Body of pancreas (tissue), 4 donors: ENCODE measurements around the gene VAPA. TPM values are rescaled to one million over a fixed set of nuclear protein-coding genes. Genes with fewer than 3 reads are reported as not detected.

Experiments used
- ATAC-seq: fragments of 150-250 bp; one replicate; pipeline ENCODE4 v1.9.1; 2016
- DNase-seq, 4 donors: peaks; one replicate each; pipeline ENCODE4 v3.0.0-alpha.2; 2019
- H3K27ac ChIP-seq, 4 donors: fragments of 200-600 bp; sonication (generic); 1 replicate in 3 of 4; 2 replicates in 1 of 4; pipeline versions ENCODE4 v1.5.1 to v1.6.1; 2016 to 2019; ENCODE audit warnings: mild to moderate bottlenecking in 1 of 4, mixed read lengths in 1 of 4, moderate library complexity in 1 of 4
- H3K27me3 ChIP-seq, 2 donors: fragments of 200-600 bp; sonication (generic); one replicate each; pipeline ENCODE4 v1.6.0; 2016; ENCODE audit warnings: mild to moderate bottlenecking in 1 of 2
- H3K36me3 ChIP-seq, 2 donors: fragments of 200-600 bp; sonication (generic); replicated peaks in 1 of 2; 2 replicates each; pipeline ENCODE4 v1.5.1; 2016; ENCODE audit warnings: low read depth in 2 of 2; ENCODE audit not compliant: insufficient read depth in 1 of 2
- H3K4me1 ChIP-seq: fragments of 200-600 bp; sonication (generic); one replicate; pipeline ENCODE4 v1.6.0; 2016
- H3K4me3 ChIP-seq, 2 donors: fragments of 200-600 bp; sonication (generic); 1 replicate in 1 of 2; 2 replicates in 1 of 2; pipeline ENCODE4 v1.5.1; 2016 to 2019
- H3K9me3 ChIP-seq, 3 donors: fragments of 200-600 bp; sonication (generic); 1 replicate in 2 of 3; 2 replicates in 1 of 3; pipeline ENCODE4 v1.5.1; 2016
- POLR2A ChIP-seq, 3 donors: fragments of 450-650 bp; IDR thresholded peaks; one replicate each; pipeline ENCODE4 v1.6.1; 2016; ENCODE audit warnings: antibody characterized with exemption in 3 of 3, mild to moderate bottlenecking in 2 of 3
- WGBS, 2 donors: methylation state at CpG; one replicate each; pipeline ENCODE4 v1.1.5; 2017; 5-methylcytosine and 5-hydroxymethylcytosine counted together
- intact Hi-C: fragments of 100-400 bp; cut with DNase I; formaldehyde crosslinking; loops from one replicate; pipeline ENCODE4 v1.15.1; 2023
- total RNA-seq, 2 donors: library from RNA; depleted of rRNA; stranded (reverse); fragments of >200 nt; gene quantifications; one replicate each; pipeline ENCODE4 v1.1.0, GENCODE V29; 2016
- TF ChIP-seq, protein P1 (sequence below), 7 experiments: fragments of 450-650 bp in 4 of 7; fragments of 200-600 bp in 3 of 7; sonication (generic) in 3 of 7; IDR thresholded peaks; one replicate each; pipeline ENCODE4 v1.5.1; 2016 to 2019; ENCODE audit warnings: antibody characterized with exemption in 7 of 7

The VAPA gene
- total RNA-seq, 2 donors from 2014 or later, result 58.7 to 113 TPM

- H3K27ac ChIP-seq, result no peak overlapping the region
- WGBS, 2 donors, result 98 to 100% methylated on average over 2 of the region's 2 CpGs
- peaks cover 0 to 21% of the 10 kb centered on the region in 2 donors for H3K36me3 ChIP-seq
- no peak overlapping the region for H3K4me3 ChIP-seq
- DNase-seq, result no peak
- no peaks in the 10 kb centered on the region for H3K27me3 ChIP-seq
- TF ChIP-seq, protein P1, sequence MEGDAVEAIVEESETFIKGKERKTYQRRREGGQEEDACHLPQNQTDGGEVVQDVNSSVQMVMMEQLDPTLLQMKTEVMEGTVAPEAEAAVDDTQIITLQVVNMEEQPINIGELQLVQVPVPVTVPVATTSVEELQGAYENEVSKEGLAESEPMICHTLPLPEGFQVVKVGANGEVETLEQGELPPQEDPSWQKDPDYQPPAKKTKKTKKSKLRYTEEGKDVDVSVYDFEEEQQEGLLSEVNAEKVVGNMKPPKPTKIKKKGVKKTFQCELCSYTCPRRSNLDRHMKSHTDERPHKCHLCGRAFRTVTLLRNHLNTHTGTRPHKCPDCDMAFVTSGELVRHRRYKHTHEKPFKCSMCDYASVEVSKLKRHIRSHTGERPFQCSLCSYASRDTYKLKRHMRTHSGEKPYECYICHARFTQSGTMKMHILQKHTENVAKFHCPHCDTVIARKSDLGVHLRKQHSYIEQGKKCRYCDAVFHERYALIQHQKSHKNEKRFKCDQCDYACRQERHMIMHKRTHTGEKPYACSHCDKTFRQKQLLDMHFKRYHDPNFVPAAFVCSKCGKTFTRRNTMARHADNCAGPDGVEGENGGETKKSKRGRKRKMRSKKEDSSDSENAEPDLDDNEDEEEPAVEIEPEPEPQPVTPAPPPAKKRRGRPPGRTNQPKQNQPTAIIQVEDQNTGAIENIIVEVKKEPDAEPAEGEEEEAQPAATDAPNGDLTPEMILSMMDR (IDR thresholded peaks at IDR 0.05), result no peak
- no peak for TF ChIP-seq POLR2A (IDR thresholded peaks at IDR 0.05)
- H3K9me3 ChIP-seq, result no peaks in the 10 kb centered on the region
- peaks cover 8% of the 10 kb centered on the region for H3K4me1 ChIP-seq
- ATAC-seq, result no peak
- intact Hi-C loops, result no loop called here
These were observed 35.5 kb downstream of the VAPA start for GRCh38 chr18:9949315-9949714.

DNA sequence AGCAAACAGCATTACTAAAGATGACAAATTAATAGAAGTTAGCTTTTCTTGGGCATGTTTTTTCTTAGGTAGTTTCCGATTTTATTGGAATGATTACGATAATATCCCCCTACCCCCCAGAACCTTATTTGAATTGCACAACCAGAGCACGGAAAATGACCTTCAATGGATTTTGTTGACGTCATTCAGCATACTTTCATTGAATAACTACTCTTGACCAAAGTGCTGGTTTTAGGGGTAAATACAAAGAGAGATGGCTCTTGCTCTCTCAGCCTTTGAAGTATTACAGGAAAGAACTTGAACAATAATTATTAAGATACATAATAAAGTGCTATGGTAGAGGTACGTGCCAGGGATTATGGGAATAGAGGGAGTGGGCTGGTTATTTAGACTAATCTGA, 36.0 kb downstream of the VAPA start:
- 62% methylated on average over 5 of the region's 5 CpGs for WGBS, 2 donors
- intact Hi-C loops, result no loop called here
- TF ChIP-seq, protein P1 (IDR thresholded peaks at IDR 0.05), result no peak
- no peak for TF ChIP-seq POLR2A (IDR thresholded peaks at IDR 0.05)
- H3K9me3 ChIP-seq, result no peaks in the 10 kb centered on the region
- H3K27ac ChIP-seq, result no peak overlapping the region
- H3K27me3 ChIP-seq, result no peaks in the 10 kb centered on the region
- peaks cover 0 to 20% of the 10 kb centered on the region in 2 donors for H3K36me3 ChIP-seq
- ATAC-seq (no peak), DNase-seq (no peak)
- no peak overlapping the region for H3K4me3 ChIP-seq
- peaks cover 8% of the 10 kb centered on the region for H3K4me1 ChIP-seq

GRCh38 chr18:9950289-9951016, 36.6 kb downstream of the VAPA start:
- no peak for ATAC-seq
- 67 to 74% methylated on average over 3 of the region's 3 CpGs for WGBS, 2 donors
- H3K27ac ChIP-seq, result no peak overlapping the region

GRCh38 chr18:9951022-9951859, 37.4 kb downstream of the VAPA start:
- peaks cover 0 to 18% of the 10 kb centered on the region in 2 donors for H3K36me3 ChIP-seq
- DNase-seq (peak in 2 of 4 donors; percentile 25 to 41), ATAC-seq (peak; percentile 48)

More at GRCh38 chr18:9950289-9951016, 36.6 kb downstream of the VAPA start:
- no peak overlapping the region for H3K4me3 ChIP-seq
- H3K9me3 ChIP-seq, result no peaks in the 10 kb centered on the region
- peaks cover 8% of the 10 kb centered on the region for H3K4me1 ChIP-seq
- TF ChIP-seq POLR2A (IDR thresholded peaks at IDR 0.05), result no peak
- TF ChIP-seq, protein P1 (IDR thresholded peaks at IDR 0.05), result no peak
- H3K36me3 ChIP-seq, result peaks cover 0 to 20% of the 10 kb centered on the region in 2 donors
- intact Hi-C loops, result no loop called here
- no peaks in the 10 kb centered on the region for H3K27me3 ChIP-seq
- no peak for DNase-seq

More at GRCh38 chr18:9951022-9951859, 37.4 kb downstream of the VAPA start:
- 71 to 78% methylated on average over 9 of the region's 9 CpGs for WGBS, 2 donors
- intact Hi-C loops, result no loop called here
- TF ChIP-seq, protein P1 (IDR thresholded peaks at IDR 0.05), result peak in 6 of 7 experiments; percentile 21 to 46 (median 39)
- TF ChIP-seq POLR2A (IDR thresholded peaks at IDR 0.05), result no peak
- no peak overlapping the region for H3K4me3 ChIP-seq
- H3K9me3 ChIP-seq, result no peaks in the 10 kb centered on the region
- H3K27me3 ChIP-seq, result no peaks in the 10 kb centered on the region
- no peak overlapping the region for H3K27ac ChIP-seq
- peaks cover 8% of the 10 kb centered on the region for H3K4me1 ChIP-seq
